ENCODE data around the gene ANKS3.
"Not testable (repeated sequence)": the region's sequence is repeated elsewhere in the genome, so short reads cannot be mapped to it uniquely, and the experiment has no call there.

Gene ANKS3

GRCh38 chr16:4754865-4755264 lies 20.8 kb upstream of the ANKS3 start:
- no peak for DNase-seq (ENCODE audit: low spot score)

GRCh38 chr16:4753227-4753626 lies 19.2 kb upstream of the ANKS3 start:
- no peak for DNase-seq (ENCODE audit: low spot score)

GRCh38 chr16:4752351-4753100 lies 18.5 kb upstream of the ANKS3 start:
- DNase-seq (ENCODE audit: low spot score), result no peak

GRCh38 chr16:4750896-4751295 lies 16.8 kb upstream of the ANKS3 start:
- no peak for DNase-seq (ENCODE audit: low spot score)

- DNase-seq (ENCODE audit: low spot score), result no peak
Measured at GRCh38 chr16:4749700-4750257, 15.7 kb upstream of the ANKS3 start.

GRCh38 chr16:4748682-4749411 lies 14.8 kb upstream of the ANKS3 start:
- DNase-seq (ENCODE audit: low spot score), result no peak

- DNase-seq (ENCODE audit: low spot score), result no peak
Measured at GRCh38 chr16:4747906-4748681, 14.0 kb upstream of the ANKS3 start.

- no peak for DNase-seq (ENCODE audit: low spot score)
Measured at GRCh38 chr16:4746991-4747574, 13.0 kb upstream of the ANKS3 start.

- DNase-seq (ENCODE audit: low spot score), result no peak
Measured at GRCh38 chr16:4746215-4746614, 12.1 kb upstream of the ANKS3 start.

GRCh38 chr16:4745274-4745569 lies 11.2 kb upstream of the ANKS3 start:
- DNase-seq (ENCODE audit: low spot score), result no peak

- no peak for DNase-seq (ENCODE audit: low spot score)
Measured at GRCh38 chr16:4744555-4745273, 10.6 kb upstream of the ANKS3 start.

GRCh38 chr16:4743226-4743878 lies 9.3 kb upstream of the ANKS3 start:
- DNase-seq (ENCODE audit: low spot score), result no peak

GRCh38 chr16:4738370-4738769 lies 4.3 kb upstream of the ANKS3 start:
- not testable (repeated sequence) for DNase-seq (ENCODE audit: low spot score)

GRCh38 chr16:4737545-4737944 lies 3.5 kb upstream of the ANKS3 start:
- no peak for DNase-seq (ENCODE audit: low spot score)

GRCh38 chr16:4736546-4736945 lies 2.5 kb upstream of the ANKS3 start:
- DNase-seq (ENCODE audit: low spot score), result no peak

GRCh38 chr16:4734730-4735535 lies 862 bp upstream of the ANKS3 start:
- peak; percentile 76 for DNase-seq (ENCODE audit: low spot score)

- no peak for DNase-seq (ENCODE audit: low spot score)
Measured at GRCh38 chr16:4733747-4734062, 366 bp downstream of the ANKS3 start.

- DNase-seq (ENCODE audit: low spot score), result no peak
Measured at GRCh38 chr16:4733211-4733742, 794 bp downstream of the ANKS3 start.

- DNase-seq (ENCODE audit: low spot score), result no peak
Measured at GRCh38 chr16:4729876-4730275, 4.2 kb downstream of the ANKS3 start.

- no peak for DNase-seq (ENCODE audit: low spot score)
Measured at GRCh38 chr16:4728676-4729075, 5.4 kb downstream of the ANKS3 start.

Measured in SK-N-DZ (cell line).